Measurements from ENCODE around the gene MAD1L1. TPM values are rescaled to one million over a fixed set of nuclear protein-coding genes. Genes with fewer than 3 reads are reported as not detected.

Gene MAD1L1
- total RNA-seq, 4 donors from 2014 or later: 8.0 to 52.7 (median 26.7) TPM

DNA sequence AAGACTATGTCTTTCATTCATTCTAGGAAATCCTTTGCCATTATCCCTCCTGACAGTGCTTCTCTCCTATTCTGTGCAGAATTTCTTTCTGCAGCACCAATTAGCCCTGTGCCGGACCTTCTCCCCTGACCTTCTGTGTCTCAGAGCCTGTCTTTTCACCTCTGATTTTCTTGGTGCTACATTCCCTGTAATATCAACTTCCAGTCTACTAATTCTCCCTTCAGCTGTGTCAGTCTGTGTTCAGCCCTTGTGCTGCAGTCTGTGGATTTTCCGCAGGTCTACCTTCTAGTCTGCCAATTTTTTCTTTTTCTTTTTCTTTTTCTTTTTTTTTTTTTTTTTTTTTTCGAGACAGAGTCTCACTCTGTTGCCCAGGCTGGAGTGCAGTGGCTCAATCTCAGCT, 446.9 kb downstream of the MAD1L1 start:
- Histone ChIP-seq H3K36me3 (no peaks in the 10 kb centered on the region), H3K9me3 (no peaks in the 10 kb centered on the region), H3K27ac (no peak overlapping the region), H3K4me1 (no peaks in the 10 kb centered on the region), H3K4me3 (no peak overlapping the region), H3K27me3 (peaks cover 21% of the 10 kb centered on the region)
- no peak for TF ChIP-seq POLR2A (IDR thresholded peaks at IDR 0.05)
- TF ChIP-seq EP300 (IDR thresholded peaks at IDR 0.05; ENCODE audit: low read depth): no peak
- TF ChIP-seq, protein P1, sequence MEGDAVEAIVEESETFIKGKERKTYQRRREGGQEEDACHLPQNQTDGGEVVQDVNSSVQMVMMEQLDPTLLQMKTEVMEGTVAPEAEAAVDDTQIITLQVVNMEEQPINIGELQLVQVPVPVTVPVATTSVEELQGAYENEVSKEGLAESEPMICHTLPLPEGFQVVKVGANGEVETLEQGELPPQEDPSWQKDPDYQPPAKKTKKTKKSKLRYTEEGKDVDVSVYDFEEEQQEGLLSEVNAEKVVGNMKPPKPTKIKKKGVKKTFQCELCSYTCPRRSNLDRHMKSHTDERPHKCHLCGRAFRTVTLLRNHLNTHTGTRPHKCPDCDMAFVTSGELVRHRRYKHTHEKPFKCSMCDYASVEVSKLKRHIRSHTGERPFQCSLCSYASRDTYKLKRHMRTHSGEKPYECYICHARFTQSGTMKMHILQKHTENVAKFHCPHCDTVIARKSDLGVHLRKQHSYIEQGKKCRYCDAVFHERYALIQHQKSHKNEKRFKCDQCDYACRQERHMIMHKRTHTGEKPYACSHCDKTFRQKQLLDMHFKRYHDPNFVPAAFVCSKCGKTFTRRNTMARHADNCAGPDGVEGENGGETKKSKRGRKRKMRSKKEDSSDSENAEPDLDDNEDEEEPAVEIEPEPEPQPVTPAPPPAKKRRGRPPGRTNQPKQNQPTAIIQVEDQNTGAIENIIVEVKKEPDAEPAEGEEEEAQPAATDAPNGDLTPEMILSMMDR (IDR thresholded peaks at IDR 0.05): no peak
- no peak for TF ChIP-seq POLR2AphosphoS5 (IDR thresholded peaks at IDR 0.05)
- in situ Hi-C loops (cut with MboI; ENCODE audit: low pct_ligation_motif_present in 1 of 4, low pct_unique_long_range_greater_than_20kb in 1 of 4, low sequenced_read_pairs in 3 of 4) (no loop called here), intact Hi-C loops (cut with DNase I; ENCODE audit: low total_unique reads) (no loop called here)
- no peak for DNase-seq
- WGBS, 2 donors (ENCODE audit: low coverage in 1 of 2): 88 to 94% methylated on average over 2 to 3 of the region's 3 CpGs

DNA sequence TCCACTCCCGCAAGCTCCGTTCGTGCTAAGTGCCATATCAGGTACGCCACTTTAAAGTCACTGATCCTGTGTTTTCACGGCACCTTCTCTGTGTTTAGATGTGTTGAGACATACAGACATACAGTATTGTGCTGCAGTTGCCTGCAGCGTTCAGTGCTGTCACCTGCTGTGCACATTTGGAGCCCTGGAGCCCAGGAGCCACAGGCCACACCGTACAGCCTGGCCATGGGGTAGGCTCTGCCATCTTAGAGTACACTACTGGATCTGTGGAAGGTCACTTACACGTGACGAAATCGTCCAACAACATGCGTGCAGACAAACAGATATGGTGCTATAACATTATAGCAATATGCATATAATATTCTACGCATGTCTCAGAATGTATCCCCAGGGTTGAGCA, 451.4 kb downstream of the MAD1L1 start:
- TF ChIP-seq, protein P1 (IDR thresholded peaks at IDR 0.05): no peak
- TF ChIP-seq EP300 (IDR thresholded peaks at IDR 0.05; ENCODE audit: low read depth) (no peak), POLR2AphosphoS5 (IDR thresholded peaks at IDR 0.05) (no peak), POLR2A (IDR thresholded peaks at IDR 0.05) (no peak)
- no peak overlapping the region for H3K27ac ChIP-seq
- no peak overlapping the region for H3K4me3 ChIP-seq
- H3K36me3 ChIP-seq: no peaks in the 10 kb centered on the region
- in situ Hi-C loops (cut with MboI; ENCODE audit: low pct_ligation_motif_present in 1 of 4, low pct_unique_long_range_greater_than_20kb in 1 of 4, low sequenced_read_pairs in 3 of 4): no loop called here
- no peaks in the 10 kb centered on the region for H3K4me1 ChIP-seq
- 88 to 90% methylated on average over 4 to 12 of the region's 12 CpGs for WGBS, 2 donors (ENCODE audit: low coverage in 1 of 2)
- H3K27me3 ChIP-seq: peaks cover 15% of the 10 kb centered on the region
- H3K9me3 ChIP-seq: no peaks in the 10 kb centered on the region
- DNase-seq: no peak
- intact Hi-C loops (cut with DNase I; ENCODE audit: low total_unique reads): no loop called here

DNA sequence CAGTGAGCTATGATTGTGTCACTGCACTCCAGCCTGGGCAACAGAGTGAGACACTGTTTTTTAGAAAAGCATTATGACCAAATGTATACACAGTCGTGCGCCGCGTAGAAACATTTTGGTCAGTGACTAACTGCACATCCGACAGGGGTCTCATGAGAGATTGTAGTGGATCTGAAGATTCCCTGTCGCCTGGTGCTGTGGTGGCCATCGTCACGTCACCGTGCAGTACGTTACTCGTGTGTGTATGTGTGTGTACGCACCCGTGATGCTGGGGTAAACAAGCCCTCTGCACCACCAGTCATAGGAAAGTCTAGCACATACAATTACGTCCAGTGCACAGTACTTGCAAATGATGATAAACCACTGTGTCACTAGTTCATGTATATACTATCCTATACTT, 453.3 kb downstream of the MAD1L1 start:
- in situ Hi-C loops (cut with MboI; ENCODE audit: low pct_ligation_motif_present in 1 of 4, low pct_unique_long_range_greater_than_20kb in 1 of 4, low sequenced_read_pairs in 3 of 4) (no loop called here), intact Hi-C loops (cut with DNase I; ENCODE audit: low total_unique reads) (no loop called here)
- Histone ChIP-seq H3K4me3 (no peak overlapping the region), H3K27ac (no peak overlapping the region), H3K4me1 (no peaks in the 10 kb centered on the region), H3K9me3 (no peaks in the 10 kb centered on the region), H3K36me3 (no peaks in the 10 kb centered on the region), H3K27me3 (peaks cover 9% of the 10 kb centered on the region)
- DNase-seq: no peak
- TF ChIP-seq EP300 (IDR thresholded peaks at IDR 0.05; ENCODE audit: low read depth) (no peak), POLR2A (IDR thresholded peaks at IDR 0.05) (no peak), POLR2AphosphoS5 (IDR thresholded peaks at IDR 0.05) (no peak)
- TF ChIP-seq, protein P1 (IDR thresholded peaks at IDR 0.05): no peak
- WGBS, 2 donors (ENCODE audit: low coverage in 1 of 2): 83% methylated on average over 1 to 14 of the region's 14 CpGs

GRCh38 chr7:1777122-1777521, 455.6 kb downstream of the MAD1L1 start:
- H3K9me3 ChIP-seq: no peaks in the 10 kb centered on the region
- 79 to 87% methylated on average over 3 to 6 of the region's 6 CpGs for WGBS, 2 donors (ENCODE audit: low coverage in 1 of 2)
- H3K36me3 ChIP-seq: no peaks in the 10 kb centered on the region
- peaks cover 9% of the 10 kb centered on the region for H3K27me3 ChIP-seq
- H3K27ac ChIP-seq: no peak overlapping the region
- H3K4me3 ChIP-seq: no peak overlapping the region
- intact Hi-C loops (cut with DNase I; ENCODE audit: low total_unique reads): no loop called here
- no peak for DNase-seq
- in situ Hi-C loops (cut with MboI; ENCODE audit: low pct_ligation_motif_present in 1 of 4, low pct_unique_long_range_greater_than_20kb in 1 of 4, low sequenced_read_pairs in 3 of 4): no loop called here
- no peaks in the 10 kb centered on the region for H3K4me1 ChIP-seq
- TF ChIP-seq POLR2AphosphoS5 (IDR thresholded peaks at IDR 0.05) (no peak), POLR2A (IDR thresholded peaks at IDR 0.05) (no peak), EP300 (IDR thresholded peaks at IDR 0.05; ENCODE audit: low read depth) (no peak)
- TF ChIP-seq, protein P1 (IDR thresholded peaks at IDR 0.05): no peak
